ENCODE data around the gene LIN7A.

Gene LIN7A

GRCh38 chr12:80860928-80861327 is 76.8 kb downstream of the LIN7A start:
- no peak for DNase-seq (ENCODE audit: low read depth in 2 of 2, low spot score in 1 of 2)

GRCh38 chr12:80860206-80860605 is 77.5 kb downstream of the LIN7A start:
- no peak for DNase-seq (ENCODE audit: low read depth in 2 of 2, low spot score in 1 of 2)

- no peak for DNase-seq (ENCODE audit: low read depth in 2 of 2, low spot score in 1 of 2)
These were observed 79.4 kb downstream of the LIN7A start for GRCh38 chr12:80858356-80858755.

- DNase-seq (ENCODE audit: low read depth in 2 of 2, low spot score in 1 of 2) = no peak
These were observed 80.4 kb downstream of the LIN7A start for GRCh38 chr12:80857311-80857710.

GRCh38 chr12:80849337-80849736 is 88.4 kb downstream of the LIN7A start:
- no peak for DNase-seq (ENCODE audit: low read depth in 2 of 2, low spot score in 1 of 2)

- no peak for DNase-seq (ENCODE audit: low read depth in 2 of 2, low spot score in 1 of 2)
These were observed 88.9 kb downstream of the LIN7A start for GRCh38 chr12:80848858-80849257.

- no peak for DNase-seq (ENCODE audit: low read depth in 2 of 2, low spot score in 1 of 2)
These were observed 90.2 kb downstream of the LIN7A start for GRCh38 chr12:80847575-80847974.

GRCh38 chr12:80846952-80847351 is 90.8 kb downstream of the LIN7A start:
- DNase-seq (ENCODE audit: low read depth in 2 of 2, low spot score in 1 of 2) = no peak

- no peak for DNase-seq (ENCODE audit: low read depth in 2 of 2, low spot score in 1 of 2)
These were observed 92.1 kb downstream of the LIN7A start for GRCh38 chr12:80845639-80846038.

- no peak for DNase-seq (ENCODE audit: low read depth in 2 of 2, low spot score in 1 of 2)
These were observed 93.8 kb downstream of the LIN7A start for GRCh38 chr12:80843969-80844368.

- DNase-seq (ENCODE audit: low read depth in 2 of 2, low spot score in 1 of 2) = no peak
These were observed 99.0 kb downstream of the LIN7A start for GRCh38 chr12:80838708-80839107.

- DNase-seq (ENCODE audit: low read depth in 2 of 2, low spot score in 1 of 2) = no peak
These were observed 99.6 kb downstream of the LIN7A start for GRCh38 chr12:80838024-80838658.

GRCh38 chr12:80837342-80837978 is 100.3 kb downstream of the LIN7A start:
- no peak for DNase-seq (ENCODE audit: low read depth in 2 of 2, low spot score in 1 of 2)

- DNase-seq (ENCODE audit: low read depth in 2 of 2, low spot score in 1 of 2) = no peak
These were observed 103.0 kb downstream of the LIN7A start for GRCh38 chr12:80834724-80835123.

- DNase-seq (ENCODE audit: low read depth in 2 of 2, low spot score in 1 of 2) = no peak
These were observed 107.1 kb downstream of the LIN7A start for GRCh38 chr12:80830533-80831088.

- DNase-seq (ENCODE audit: low read depth in 2 of 2, low spot score in 1 of 2) = no peak
These were observed 108.0 kb downstream of the LIN7A start for GRCh38 chr12:80829767-80830166.

- no peak for DNase-seq (ENCODE audit: low read depth in 2 of 2, low spot score in 1 of 2)
These were observed 112.2 kb downstream of the LIN7A start for GRCh38 chr12:80825506-80825905.

GRCh38 chr12:80823393-80823792 is 114.3 kb downstream of the LIN7A start:
- no peak for DNase-seq (ENCODE audit: low read depth in 2 of 2, low spot score in 1 of 2)

GRCh38 chr12:80821513-80822000 is 116.2 kb downstream of the LIN7A start:
- no peak for DNase-seq (ENCODE audit: low read depth in 2 of 2, low spot score in 1 of 2)

- no peak for DNase-seq (ENCODE audit: low read depth in 2 of 2, low spot score in 1 of 2)
These were observed 118.9 kb downstream of the LIN7A start for GRCh38 chr12:80818878-80819277.

- no peak for DNase-seq (ENCODE audit: low read depth in 2 of 2, low spot score in 1 of 2)
These were observed 122.4 kb downstream of the LIN7A start for GRCh38 chr12:80815351-80815750.

- no peak for DNase-seq (ENCODE audit: low read depth in 2 of 2, low spot score in 1 of 2)
These were observed 123.3 kb downstream of the LIN7A start for GRCh38 chr12:80814453-80814852.

- no peak for DNase-seq (ENCODE audit: low read depth in 2 of 2, low spot score in 1 of 2)
These were observed 123.9 kb downstream of the LIN7A start for GRCh38 chr12:80813820-80814219.
